Hepatocyte (in vitro differentiated cells): ENCODE results near the gene NT5DC1. TPM values are rescaled to one million over a fixed set of nuclear protein-coding genes. Genes with fewer than 3 reads are reported as not detected.

Experiments
- DNase-seq: peaks from one replicate; pipeline ENCODE4 v3.0.0-alpha.2; 2016; ENCODE audit warnings: low spot score
- H2AFZ ChIP-seq: fragments of 200-600 bp; sonication (generic); 2 replicates; pipeline ENCODE4 v1.6.0; 2016; ENCODE audit warnings: antibody characterized with exemption, mild to moderate bottlenecking
- H3K27ac ChIP-seq: fragments of 200-600 bp; sonication (generic); 2 replicates; pipeline ENCODE4 v1.5.1; 2016; ENCODE audit warnings: mild to moderate bottlenecking
- H3K27me3 ChIP-seq: fragments of 200-600 bp; sonication (generic); 2 replicates; pipeline ENCODE4 v1.6.1; 2016
- H3K36me3 ChIP-seq: fragments of 200-600 bp; sonication (generic); replicated peaks from 2 replicates; pipeline ENCODE4 v1.5.1; 2016; ENCODE audit warnings: low read depth; ENCODE audit not compliant: insufficient read depth
- H3K4me1 ChIP-seq: fragments of 200-600 bp; sonication (generic); 2 replicates; pipeline ENCODE4 v1.5.1; 2016; ENCODE audit warnings: mild to moderate bottlenecking, moderate library complexity; ENCODE audit not compliant: insufficient read depth
- H3K4me2 ChIP-seq: fragments of 200-600 bp; sonication (generic); 2 replicates; pipeline ENCODE4 v1.6.0; 2016
- H3K4me3 ChIP-seq: fragments of 200-600 bp; sonication (generic); 2 replicates; pipeline ENCODE4 v1.5.1; 2016; ENCODE audit warnings: mild to moderate bottlenecking
- H3K79me2 ChIP-seq: fragments of 200-600 bp; sonication (generic); 2 replicates; pipeline ENCODE4 v1.6.0; 2017; ENCODE audit warnings: mild to moderate bottlenecking
- H3K9me2 ChIP-seq: fragments of 200-600 bp; sonication (generic); replicated peaks from 2 replicates; pipeline ENCODE4 v1.6.0; 2017; ENCODE audit warnings: mild to moderate bottlenecking; ENCODE audit not compliant: insufficient read depth
- H3K9me3 ChIP-seq: fragments of 200-600 bp; sonication (generic); 2 replicates; pipeline ENCODE4 v1.5.1; 2016; ENCODE audit warnings: low read depth, mild to moderate bottlenecking
- H4K20me1 ChIP-seq: fragments of 200-600 bp; sonication (generic); 2 replicates; pipeline ENCODE4 v1.6.0; 2016; ENCODE audit warnings: mild to moderate bottlenecking; ENCODE audit not compliant: insufficient read depth, poor library complexity, severe bottlenecking
- CTCF ChIP-seq: fragments of 200-600 bp; sonication (generic); IDR thresholded peaks from 2 replicates; pipeline ENCODE4 v1.5.1; 2016; ENCODE audit warnings: antibody characterized with exemption, mild to moderate bottlenecking; ENCODE audit not compliant: poor library complexity
- EZH2 ChIP-seq: fragments of 200-600 bp; sonication (generic); IDR thresholded peaks from 2 replicates; pipeline ENCODE4 v1.6.1; 2016; ENCODE audit warnings: antibody characterized with exemption, mild to moderate bottlenecking, borderline replicate concordance
- EZH2phosphoT487 ChIP-seq: fragments of 200-600 bp; sonication (generic); IDR thresholded peaks from one replicate; pipeline ENCODE4 v1.6.1; 2018; ENCODE audit warnings: antibody characterized with exemption, mild to moderate bottlenecking, low read depth, moderate library complexity; ENCODE audit not compliant: unreplicated experiment, severe bottlenecking
- WGBS: methylation state at CpG from one replicate; pipeline ENCODE4 v1.1.6; 2016; ENCODE audit warnings: low lambda C conversion rate; ENCODE audit errors: missing lambda C conversion rate; 5-methylcytosine and 5-hydroxymethylcytosine counted together
- polyA plus RNA-seq: library from polyadenylated mRNA; unstranded; fragments of >200 nt; fragmentation: Nextera tagmentation; extraction: Ambion mirVana; gene quantifications from 2 replicates; pipeline ENCODE4 v1.2.1, GENCODE V29; 2016
- total RNA-seq: library from RNA; depleted of rRNA; stranded (reverse); fragments of >200 nt; gene quantifications from 2 replicates; pipeline ENCODE4 v1.2.3, GENCODE V29; 2014

NT5DC1 gene
- total and polyA plus RNA-seq, 2 experiments from 2014 or later: 11.4 to 27.8 TPM

GRCh38 chr6:116133453-116133852 lies 32.8 kb downstream of the NT5DC1 start:
- Histone ChIP-seq H3K36me3 (no peaks in the 10 kb centered on the region), H4K20me1 (no peaks in the 10 kb centered on the region), H3K79me2 (no peaks in the 10 kb centered on the region), H2AFZ (no peak overlapping the region), H3K4me3 (no peak overlapping the region), H3K27ac (no peak overlapping the region), H3K4me2 (no peak overlapping the region), H3K4me1 (no peaks in the 10 kb centered on the region), H3K9me3 (no peaks in the 10 kb centered on the region), H3K27me3 (no peaks in the 10 kb centered on the region), H3K9me2 (no peaks in the 10 kb centered on the region)
- WGBS: 80% methylated on average over 3 of the region's 3 CpGs
- TF ChIP-seq EZH2: no peak
- TF ChIP-seq CTCF: no peak
- no peak for TF ChIP-seq EZH2phosphoT487
- no peak for DNase-seq

- 83% methylated on average over 1 of the region's 1 CpG for WGBS
- H3K4me2 ChIP-seq: no peak overlapping the region
Measured at GRCh38 chr6:116136373-116136772, 35.7 kb downstream of the NT5DC1 start.

GRCh38 chr6:116136933-116137340 lies 36.3 kb downstream of the NT5DC1 start:
- TF ChIP-seq CTCF (no peak), EZH2phosphoT487 (no peak), EZH2 (no peak)
- WGBS: 93% methylated on average over 5 of the region's 5 CpGs
- no peaks in the 10 kb centered on the region for H3K9me3 ChIP-seq

More at GRCh38 chr6:116136373-116136772, 35.7 kb downstream of the NT5DC1 start:
- DNase-seq: no peak
- no peak overlapping the region for H3K4me3 ChIP-seq
- H2AFZ ChIP-seq: no peak overlapping the region
- no peaks in the 10 kb centered on the region for H3K9me3 ChIP-seq
- TF ChIP-seq EZH2phosphoT487 (no peak), EZH2 (no peak)
- H4K20me1 ChIP-seq: no peaks in the 10 kb centered on the region
- H3K27ac ChIP-seq: no peak overlapping the region
- no peaks in the 10 kb centered on the region for H3K36me3 ChIP-seq
- H3K27me3 ChIP-seq: no peaks in the 10 kb centered on the region
- H3K4me1 ChIP-seq: no peaks in the 10 kb centered on the region
- H3K79me2 ChIP-seq: no peaks in the 10 kb centered on the region
- no peaks in the 10 kb centered on the region for H3K9me2 ChIP-seq

GRCh38 chr6:116139917-116140316 lies 39.3 kb downstream of the NT5DC1 start:
- no peaks in the 10 kb centered on the region for H3K9me2 ChIP-seq
- H3K27me3 ChIP-seq: no peaks in the 10 kb centered on the region
- H2AFZ ChIP-seq: no peak overlapping the region
- peak; percentile 16 for DNase-seq
- no peaks in the 10 kb centered on the region for H4K20me1 ChIP-seq
- H3K36me3 ChIP-seq: no peaks in the 10 kb centered on the region
- no peaks in the 10 kb centered on the region for H3K4me1 ChIP-seq
- no peak overlapping the region for H3K4me3 ChIP-seq
- H3K4me2 ChIP-seq: no peak overlapping the region
- no peak overlapping the region for H3K27ac ChIP-seq
- no peaks in the 10 kb centered on the region for H3K9me3 ChIP-seq
- no peaks in the 10 kb centered on the region for H3K79me2 ChIP-seq
- TF ChIP-seq EZH2phosphoT487 (no peak), CTCF (peak; percentile 13)
- WGBS: 86% methylated on average over 4 of the region's 4 CpGs

More at GRCh38 chr6:116136933-116137340, 36.3 kb downstream of the NT5DC1 start:
- H3K27me3 ChIP-seq: no peaks in the 10 kb centered on the region
- H3K4me1 ChIP-seq: no peaks in the 10 kb centered on the region
- H3K4me3 ChIP-seq: no peak overlapping the region
- H3K79me2 ChIP-seq: no peaks in the 10 kb centered on the region
- no peaks in the 10 kb centered on the region for H3K36me3 ChIP-seq
- H3K4me2 ChIP-seq: no peak overlapping the region
- no peak overlapping the region for H2AFZ ChIP-seq
- no peak for DNase-seq
- H3K27ac ChIP-seq: no peak overlapping the region
- no peaks in the 10 kb centered on the region for H3K9me2 ChIP-seq
- H4K20me1 ChIP-seq: no peaks in the 10 kb centered on the region
